Measurements from ENCODE around the gene FHIT. TPM values are rescaled to one million over a fixed set of nuclear protein-coding genes. Genes with fewer than 3 reads are reported as not detected.

FHIT gene
- total and polyA plus RNA-seq, 2 of the 4 experiments (the other 2 are of a cell fraction), result 0.07 TPM; not detected in 1

DNA sequence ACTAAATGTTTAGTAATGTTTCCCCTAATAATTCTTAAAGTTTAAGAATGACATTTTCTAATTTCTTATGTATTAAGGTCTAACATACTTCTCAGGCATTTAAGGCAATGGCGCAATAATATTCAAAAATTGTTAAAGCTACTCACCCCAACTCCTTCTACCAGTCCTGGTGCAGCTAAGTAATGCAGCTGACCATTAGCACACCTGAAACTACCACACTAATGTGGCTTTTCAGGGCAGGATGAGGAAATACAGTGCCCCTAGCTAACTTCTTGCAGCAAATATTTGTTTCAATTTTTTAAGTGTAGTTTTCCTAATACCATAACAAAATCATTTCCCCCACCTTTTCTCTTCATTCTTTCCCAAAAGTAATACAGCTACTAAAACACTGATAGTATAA lies 827.7 kb downstream of the FHIT start:
- H3K9me3 ChIP-seq (ENCODE audit: control insufficient read depth, insufficient read depth, low read length), result no peaks in the 10 kb centered on the region
- intact Hi-C loops (cut with micrococcal nuclease) (no loop called here), dilution Hi-C loops (cut with HindIII; ENCODE audit: low sequenced_read_pairs, unreplicated experiment) (no loop called here), in situ Hi-C loops (cut with MboI; ENCODE audit: low sequenced_read_pairs) (no loop called here)
- no peak overlapping the region for H3K4me2 ChIP-seq (ENCODE audit: low read depth, low read length)
- no peak overlapping the region for H3K4ac ChIP-seq (ENCODE audit: low read depth, low read length)
- no peak overlapping the region for H3K4me3 ChIP-seq (ENCODE audit: insufficient read depth, low read depth, low read length)
- no peak overlapping the region for H2BK5ac ChIP-seq (ENCODE audit: low read depth, low read length, poor library complexity, severe bottlenecking)
- ATAC-seq (ENCODE audit: low read depth), result no peak
- H2AFZ ChIP-seq (replicated peaks; ENCODE audit: low read length, poor library complexity), result no peak overlapping the region
- no peak for DNase-seq
- H3K18ac ChIP-seq (ENCODE audit: low read depth, low read length), result no peak overlapping the region
- H4K20me1 ChIP-seq (ENCODE audit: insufficient read depth, low read length), result no peaks in the 10 kb centered on the region
- no peak overlapping the region for H3K23ac ChIP-seq (ENCODE audit: low read depth, low read length)
- H3K56ac ChIP-seq (ENCODE audit: extremely low read depth, insufficient read depth, low read length), result no peak overlapping the region
- H3K36me3 ChIP-seq (ENCODE audit: control insufficient read depth, insufficient read depth, low read length), result no peaks in the 10 kb centered on the region
- H2BK120ac ChIP-seq (ENCODE audit: low read depth, low read length), result no peak overlapping the region
- TF ChIP-seq CHD1 (IDR thresholded peaks at IDR 0.05; ENCODE audit: low read depth, low read length) (no peak), RAD21 (IDR thresholded peaks at IDR 0.05; ENCODE audit: low read length) (no peak), MAZ (IDR thresholded peaks at IDR 0.05; ENCODE audit: borderline replicate concordance, low read depth, low read length) (no peak), BHLHE40 (IDR thresholded peaks at IDR 0.05; ENCODE audit: low read depth, low read length) (no peak), MAFK (IDR thresholded peaks at IDR 0.05; ENCODE audit: low read depth, low read length) (no peak), SMC3 (IDR thresholded peaks at IDR 0.05; ENCODE audit: low read depth, low read length) (no peak), POLR2A (IDR thresholded peaks at IDR 0.05; ENCODE audit: low read depth, low read length) (no peak), RFX5 (IDR thresholded peaks at IDR 0.05; ENCODE audit: low read depth, low read length) (no peak), RCOR1 (IDR thresholded peaks at IDR 0.05; ENCODE audit: insufficient replicate concordance, low read length) (no peak), CEBPB (IDR thresholded peaks at IDR 0.05; ENCODE audit: low read depth, low read length) (no peak), MXI1 (IDR thresholded peaks at IDR 0.05; ENCODE audit: borderline replicate concordance, low read depth, low read length) (no peak), NFE2L2 (IDR thresholded peaks at IDR 0.05; ENCODE audit: low read depth, low read length) (no peak), FOS (IDR thresholded peaks at IDR 0.05; ENCODE audit: low read depth, low read length) (no peak), CTCF (conservative IDR thresholded peaks at IDR 0.05; ENCODE audit: low read depth, low read length) (no peak)
- TF ChIP-seq, protein P1, sequence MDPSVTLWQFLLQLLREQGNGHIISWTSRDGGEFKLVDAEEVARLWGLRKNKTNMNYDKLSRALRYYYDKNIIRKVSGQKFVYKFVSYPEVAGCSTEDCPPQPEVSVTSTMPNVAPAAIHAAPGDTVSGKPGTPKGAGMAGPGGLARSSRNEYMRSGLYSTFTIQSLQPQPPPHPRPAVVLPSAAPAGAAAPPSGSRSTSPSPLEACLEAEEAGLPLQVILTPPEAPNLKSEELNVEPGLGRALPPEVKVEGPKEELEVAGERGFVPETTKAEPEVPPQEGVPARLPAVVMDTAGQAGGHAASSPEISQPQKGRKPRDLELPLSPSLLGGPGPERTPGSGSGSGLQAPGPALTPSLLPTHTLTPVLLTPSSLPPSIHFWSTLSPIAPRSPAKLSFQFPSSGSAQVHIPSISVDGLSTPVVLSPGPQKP (IDR thresholded peaks at IDR 0.05; ENCODE audit: borderline replicate concordance, low read depth, low read length), result no peak
- TF ChIP-seq, protein P2, sequence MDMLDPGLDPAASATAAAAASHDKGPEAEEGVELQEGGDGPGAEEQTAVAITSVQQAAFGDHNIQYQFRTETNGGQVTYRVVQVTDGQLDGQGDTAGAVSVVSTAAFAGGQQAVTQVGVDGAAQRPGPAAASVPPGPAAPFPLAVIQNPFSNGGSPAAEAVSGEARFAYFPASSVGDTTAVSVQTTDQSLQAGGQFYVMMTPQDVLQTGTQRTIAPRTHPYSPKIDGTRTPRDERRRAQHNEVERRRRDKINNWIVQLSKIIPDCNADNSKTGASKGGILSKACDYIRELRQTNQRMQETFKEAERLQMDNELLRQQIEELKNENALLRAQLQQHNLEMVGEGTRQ (IDR thresholded peaks at IDR 0.05; ENCODE audit: low read depth, low read length), result no peak
- H4K91ac ChIP-seq (ENCODE audit: insufficient read depth, low read depth, low read length), result no peak overlapping the region
- H2AK5ac ChIP-seq (ENCODE audit: low read depth, low read length), result no peak overlapping the region
- no peak overlapping the region for H4K8ac ChIP-seq (ENCODE audit: low read depth in 2 of 2, low read length in 2 of 2)
- no peak overlapping the region for H2AK9ac ChIP-seq (replicated peaks; ENCODE audit: low read depth, low read length, poor library complexity)
- no peak overlapping the region for H3K27ac ChIP-seq (ENCODE audit: insufficient read depth, low read length)
- H3K4me1 ChIP-seq (ENCODE audit: control insufficient read depth, insufficient read depth, low read length), result no peaks in the 10 kb centered on the region
- H3K79me1 ChIP-seq (ENCODE audit: low read depth in 1 of 2, low read length in 2 of 2), result no peaks in the 10 kb centered on the region
- no peak overlapping the region for H3K14ac ChIP-seq (replicated peaks; ENCODE audit: low read depth, low read length)
- ChIA-PET POLR2A (ENCODE audit: unreplicated experiment) (no interaction called here), CTCF (no interaction called here)
- H4K5ac ChIP-seq (ENCODE audit: low read depth, low read length), result no peak overlapping the region
- H3K9me1 ChIP-seq (ENCODE audit: insufficient read depth, low read length), result no peaks in the 10 kb centered on the region
- H2BK20ac ChIP-seq (ENCODE audit: low read depth, low read length), result no peak overlapping the region
- H2BK15ac ChIP-seq (ENCODE audit: low read depth, low read length), result no peak overlapping the region
- whole genome bisulfite sequencing, 2 experiments (ENCODE audit: extremely low coverage in 2 of 2, insufficient read length in 1 of 2), result no CpG with 5 or more reads among the region's 1 CpG
- H3K27me3 ChIP-seq (ENCODE audit: control insufficient read depth, insufficient read depth, low read length), result no peaks in the 10 kb centered on the region
- no peak overlapping the region for H3K9ac ChIP-seq (ENCODE audit: low read depth, low read length)
- BruUV-seq (replicated peaks), result no TSS peak
